ENCODE measurements around the gene ZBTB3.
"Not testable (repeated sequence)": the region's sequence is repeated elsewhere in the genome, so short reads cannot be mapped to it uniquely, and the experiment has no call there.

ZBTB3 gene

GRCh38 chr11:62713343-62713742, 40.6 kb downstream of the ZBTB3 start:
- no peak for DNase-seq

DNA sequence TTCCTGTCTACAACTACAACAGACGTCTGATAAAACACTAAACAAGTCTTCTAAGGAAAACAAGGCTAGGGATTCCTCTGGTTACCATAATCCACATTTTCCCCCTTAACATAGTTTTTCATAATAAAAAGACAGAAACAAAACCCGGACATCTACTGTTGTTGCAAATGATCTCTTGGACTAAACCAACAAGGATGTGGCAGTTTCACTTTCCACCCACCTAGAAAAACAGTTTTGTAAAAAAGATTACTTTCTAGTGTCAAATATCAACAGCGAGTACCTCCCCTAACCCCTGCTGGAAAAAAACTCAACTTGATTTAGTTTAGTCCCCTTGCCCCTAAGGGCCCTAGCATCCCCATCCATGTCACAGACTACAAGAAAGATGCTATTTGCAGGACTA, 41.1 kb downstream of the ZBTB3 start:
- no peak for DNase-seq

DNA sequence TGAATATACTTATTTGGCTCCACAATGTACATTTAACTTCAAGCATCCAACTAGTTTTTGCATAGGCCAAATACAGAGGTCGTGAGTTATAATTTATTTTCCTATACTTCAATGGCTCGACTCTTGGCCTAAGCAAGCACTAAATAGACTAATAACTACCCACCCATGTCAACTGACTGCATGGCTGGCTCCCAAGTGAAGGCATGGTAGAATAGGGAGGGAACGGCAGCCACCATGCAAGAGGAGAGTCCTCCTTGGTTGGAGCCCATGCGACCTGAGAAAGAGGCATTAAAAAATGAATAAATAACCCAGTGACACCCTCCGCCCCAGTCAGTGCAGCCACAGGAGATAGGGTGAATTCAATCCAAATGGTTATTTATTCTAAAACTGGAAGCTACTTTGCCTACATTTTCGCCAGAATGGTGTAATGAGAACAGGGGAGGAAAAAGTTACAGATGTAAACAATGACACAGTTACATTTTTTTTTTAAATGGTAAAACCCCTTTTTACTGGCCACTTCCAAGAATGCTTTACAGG, 41.6 kb downstream of the ZBTB3 start:
- no peak for DNase-seq

DNA sequence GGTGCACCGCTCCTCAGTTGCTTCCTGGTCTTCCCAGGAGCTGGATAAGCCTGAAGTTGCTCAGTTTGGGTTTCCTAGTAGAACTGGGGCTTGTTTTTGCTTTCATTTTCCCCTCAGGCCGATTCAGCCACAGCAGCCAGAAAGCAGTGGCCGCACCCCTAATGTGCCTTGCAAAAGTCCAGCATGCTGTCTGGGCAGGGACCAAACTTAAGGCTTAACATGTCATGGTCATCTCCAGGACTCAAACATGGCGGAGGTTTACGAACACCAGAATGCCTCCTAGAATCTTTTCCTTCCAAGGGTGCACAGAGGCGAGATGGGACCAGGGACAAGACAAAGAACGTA, 44.0 kb downstream of the ZBTB3 start:
- DNase-seq, result no peak

DNA sequence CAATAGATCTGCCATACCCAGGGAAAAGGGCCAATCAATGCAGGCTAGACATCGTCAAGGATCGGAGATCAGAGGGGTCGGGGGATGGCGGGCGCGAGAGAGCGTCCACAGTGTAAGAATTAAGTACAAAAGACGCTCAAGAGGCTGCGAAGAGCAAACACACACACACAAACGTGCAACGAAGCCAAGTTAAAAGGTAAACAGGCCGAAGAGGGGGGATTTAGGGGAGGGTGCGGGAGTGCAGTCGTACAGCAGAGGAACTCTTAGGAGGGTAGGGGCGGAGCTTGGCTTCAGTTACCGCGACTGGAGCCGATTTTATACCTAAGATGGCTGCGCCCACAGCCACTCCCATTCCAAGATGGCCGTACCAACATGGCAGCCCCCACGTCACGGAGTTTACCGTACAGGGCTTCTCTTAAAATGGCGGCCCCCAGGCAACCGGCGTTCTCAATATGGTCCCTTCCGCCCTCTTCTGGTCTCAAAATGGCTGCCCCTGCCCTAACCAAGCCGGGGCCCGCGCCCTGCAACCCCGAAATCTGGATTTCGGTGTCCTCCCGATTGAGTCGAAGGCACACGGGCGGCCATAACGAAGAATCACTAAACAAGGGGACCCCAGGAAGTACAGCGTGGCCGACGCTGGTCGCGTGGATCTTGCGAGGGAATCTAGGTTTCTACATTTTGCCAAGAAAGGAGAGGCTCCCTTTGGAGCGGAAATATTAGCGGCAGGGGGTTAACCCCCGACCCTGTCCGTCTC, 44.5 kb downstream of the ZBTB3 start:
- peak; percentile 97 for DNase-seq

DNA sequence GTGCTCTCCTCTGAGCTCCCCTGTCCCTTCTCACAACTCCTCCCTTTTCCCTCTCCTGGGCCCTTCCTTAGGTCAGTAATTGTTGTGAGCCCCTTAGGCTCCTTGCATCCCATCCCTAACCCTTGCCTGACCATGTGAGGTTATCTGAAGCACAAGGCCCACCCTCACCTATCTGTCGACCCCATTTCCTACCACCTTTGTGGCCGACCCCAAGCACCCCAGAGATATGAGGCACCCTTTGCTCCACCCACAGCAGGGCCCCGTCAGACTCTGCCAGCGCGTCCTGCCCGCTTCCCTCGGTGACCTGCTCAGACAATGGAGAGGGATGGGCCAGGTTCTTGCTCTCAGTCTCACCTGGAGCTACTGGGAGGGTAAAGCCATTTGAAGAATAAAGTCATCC, 45.2 kb downstream of the ZBTB3 start:
- DNase-seq, result no peak

DNA sequence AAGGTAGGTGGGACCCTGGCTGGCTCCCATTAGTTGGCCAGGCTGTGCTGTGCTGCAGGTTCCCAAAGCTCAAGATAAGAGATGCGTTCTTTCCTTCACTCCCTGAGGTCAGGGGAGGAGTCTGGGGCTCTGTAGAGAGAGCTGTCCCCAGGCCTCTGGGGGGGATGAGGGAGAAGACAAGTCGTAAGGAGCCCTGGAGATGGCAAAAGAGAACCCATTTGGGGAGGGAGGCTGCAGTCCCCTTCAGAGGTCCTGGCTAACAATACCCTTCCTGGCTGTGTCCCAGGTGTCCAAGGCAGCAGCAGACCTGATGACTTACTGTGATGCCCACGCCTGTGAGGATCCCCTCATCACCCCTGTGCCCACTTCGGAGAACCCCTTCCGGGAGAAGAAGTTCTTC, 45.6 kb downstream of the ZBTB3 start:
- DNase-seq, result no peak

DNA sequence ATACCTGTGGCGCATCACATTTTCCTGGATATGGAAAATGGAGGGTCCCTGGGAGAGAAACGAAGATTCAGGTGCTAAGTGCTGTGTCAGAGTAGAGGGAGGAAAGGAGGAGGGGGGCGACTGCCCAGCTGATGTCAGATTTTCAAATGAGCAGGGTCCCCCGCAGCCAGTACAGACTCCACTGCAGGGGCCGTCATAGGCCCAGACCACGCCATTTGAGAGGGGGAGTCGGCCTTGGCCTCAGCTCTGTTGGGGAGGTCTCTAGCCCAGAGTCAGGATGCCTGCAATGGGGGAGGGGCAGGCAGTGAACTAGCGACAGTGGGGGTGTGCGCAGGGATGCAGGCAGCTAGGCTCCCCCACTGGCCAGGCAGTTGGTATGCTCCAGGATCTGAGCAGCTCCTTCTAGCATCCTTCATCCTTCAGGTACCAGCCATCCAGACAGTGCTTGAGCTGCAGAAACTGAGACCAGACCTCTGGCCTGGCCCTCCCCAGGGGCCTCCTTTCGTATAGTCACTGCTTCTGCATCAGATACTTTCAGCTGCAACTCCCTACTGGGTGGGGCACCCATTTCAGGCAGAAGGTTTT, 46.6 kb downstream of the ZBTB3 start, which contains the start of the genes BSCL2 and GNG3:
BSCL2 (minus strand) TSS at position 148 of the 585 bp plus-strand sequence. CDS start 229 bp downstream, outside the sequence.
GNG3 (plus strand) TSS at position 400 of the 585 bp plus-strand sequence. CDS start 620 bp downstream, outside the sequence.
- DNase-seq, result no peak

DNA sequence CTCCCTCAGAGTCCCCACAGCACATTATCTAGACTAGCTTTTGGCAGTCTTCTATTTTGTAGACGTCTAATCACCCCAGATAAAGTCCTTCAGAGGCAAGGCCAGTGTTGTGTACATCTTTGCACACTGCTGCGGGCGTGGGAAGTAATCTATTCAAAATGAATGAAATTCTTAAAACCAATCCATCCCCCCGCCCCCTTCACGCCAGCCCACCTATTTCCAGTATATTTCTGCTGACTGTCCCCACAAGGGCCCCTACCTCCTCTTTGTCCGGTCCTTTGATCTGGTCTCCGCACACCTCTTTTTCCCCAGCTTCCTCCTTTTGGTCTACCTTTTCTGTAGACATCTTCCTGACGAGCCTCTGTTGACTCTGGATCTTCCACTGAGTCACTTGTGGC, 47.1 kb downstream of the ZBTB3 start:
- no peak for DNase-seq

DNA sequence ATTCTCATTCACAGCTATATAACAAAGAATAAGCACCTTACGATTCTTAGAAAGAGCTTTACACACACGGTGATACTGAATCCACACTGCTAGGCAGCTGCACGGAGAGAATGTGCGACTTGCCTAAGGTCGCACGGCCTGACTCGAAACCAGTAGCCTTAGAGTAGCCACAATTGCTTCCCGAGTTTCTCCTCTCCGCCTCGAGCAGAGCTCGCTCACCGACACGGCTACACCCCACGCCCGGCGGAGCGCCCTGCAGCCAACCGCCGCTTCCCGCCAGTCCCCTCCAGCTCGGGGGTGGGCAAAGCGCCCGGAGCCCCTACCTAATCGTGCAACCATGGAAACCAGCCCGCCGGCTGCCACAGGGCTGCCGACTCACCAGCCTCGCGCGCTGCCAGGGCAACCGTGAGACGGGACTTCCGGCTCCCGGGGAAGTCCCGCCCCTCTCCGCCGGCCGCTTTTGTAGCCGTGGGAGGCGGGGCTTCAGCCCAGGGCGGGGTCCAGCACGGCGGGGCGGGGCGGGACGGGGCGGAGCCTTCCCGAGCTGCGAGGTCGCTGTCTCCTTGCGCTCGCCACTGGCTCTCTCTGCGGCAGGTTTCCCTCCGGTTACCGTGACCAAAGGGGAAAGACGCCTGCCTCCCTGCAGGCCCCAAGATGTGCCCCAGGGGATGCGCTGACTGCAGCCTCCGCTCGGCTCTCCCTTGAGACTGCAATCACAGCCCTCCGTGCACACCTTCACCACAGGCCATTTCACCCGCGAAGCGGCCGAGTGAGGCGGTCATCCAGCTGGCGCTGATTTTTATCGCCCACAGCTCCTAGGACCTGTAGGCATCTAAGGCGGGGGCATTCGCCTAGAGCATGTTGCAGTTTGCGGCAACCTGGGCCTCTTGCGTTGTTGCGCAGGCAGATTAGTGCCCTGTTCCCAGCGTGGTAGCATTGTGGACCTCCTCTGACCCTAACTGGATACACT, 47.8 kb downstream of the ZBTB3 start:
- DNase-seq, result peak; percentile 85

GRCh38 chr11:62705413-62705812, 48.5 kb downstream of the ZBTB3 start:
- no peak for DNase-seq

- not testable (repeated sequence) for DNase-seq
These were observed 50.0 kb downstream of the ZBTB3 start for GRCh38 chr11:62703921-62704320.

GRCh38 chr11:62702246-62702645, 51.7 kb downstream of the ZBTB3 start:
- no peak for DNase-seq
